HG03108 (cell line): ENCODE results near the gene SEMG2.

Experiments
- ATAC-seq: cut with Tn5 transposase; IDR thresholded peaks from one replicate; pipeline ENCODE4 v1.9.1; 2021; ENCODE audit warnings: moderate library complexity; ENCODE audit not compliant: unreplicated experiment

SEMG2 gene

DNA sequence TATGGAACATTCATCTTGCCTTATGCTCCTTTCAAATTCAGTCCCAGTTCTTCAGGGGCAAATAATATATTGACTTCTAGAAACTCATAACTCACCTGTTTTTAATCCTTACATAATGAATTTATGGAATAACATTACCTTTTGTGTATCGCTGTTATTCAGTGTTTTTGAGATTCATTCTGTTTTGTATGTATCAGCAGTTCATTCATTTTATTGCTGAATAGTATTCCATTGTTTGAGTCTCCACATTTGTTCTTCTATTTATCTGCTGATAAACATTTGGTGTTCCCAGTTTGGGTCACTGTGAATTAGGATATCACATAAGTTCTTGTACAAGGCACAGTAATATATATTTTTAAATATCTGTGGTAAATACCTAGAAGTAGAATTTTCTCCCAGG, 5.1 kb downstream of the SEMG2 start:
- ATAC-seq: no peak

DNA sequence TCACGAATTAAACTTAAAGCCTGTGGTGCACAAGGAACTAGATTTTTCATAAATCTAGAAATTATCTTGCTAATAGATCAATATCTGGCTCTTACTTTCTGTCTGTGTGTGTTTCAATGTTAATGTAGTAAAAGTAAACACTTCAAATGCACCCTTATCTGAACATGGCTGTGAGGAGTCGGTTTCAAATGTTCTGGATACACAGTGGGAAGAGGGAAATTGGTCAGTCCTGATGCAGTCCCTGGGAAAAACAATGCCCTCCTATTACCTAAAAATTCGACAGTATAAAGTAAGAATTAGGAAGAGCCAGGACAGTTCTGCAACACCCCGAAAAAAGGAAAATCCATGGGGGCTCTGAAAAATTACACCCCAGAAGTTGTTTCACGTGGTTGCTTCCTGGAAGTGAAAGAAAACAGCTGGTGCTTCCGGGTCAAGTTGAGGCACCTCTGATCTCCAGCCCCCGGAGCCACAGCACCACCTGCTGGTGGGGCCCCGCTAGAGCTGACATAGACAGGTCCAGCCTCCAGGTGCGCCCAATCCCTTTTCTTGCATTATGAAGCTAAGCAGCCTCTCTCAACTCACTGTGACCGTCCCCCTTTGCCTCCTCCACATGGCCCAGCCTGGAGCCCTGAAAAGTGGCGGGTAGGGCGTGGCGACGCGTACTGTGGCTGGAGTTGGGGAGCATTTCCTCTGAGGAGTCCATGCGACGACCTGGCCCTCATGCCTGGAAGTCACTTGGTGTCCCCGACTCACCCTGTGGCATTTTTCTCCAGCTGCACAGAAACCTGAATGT, 8.3 kb downstream of the SEMG2 start:
- no peak for ATAC-seq

DNA sequence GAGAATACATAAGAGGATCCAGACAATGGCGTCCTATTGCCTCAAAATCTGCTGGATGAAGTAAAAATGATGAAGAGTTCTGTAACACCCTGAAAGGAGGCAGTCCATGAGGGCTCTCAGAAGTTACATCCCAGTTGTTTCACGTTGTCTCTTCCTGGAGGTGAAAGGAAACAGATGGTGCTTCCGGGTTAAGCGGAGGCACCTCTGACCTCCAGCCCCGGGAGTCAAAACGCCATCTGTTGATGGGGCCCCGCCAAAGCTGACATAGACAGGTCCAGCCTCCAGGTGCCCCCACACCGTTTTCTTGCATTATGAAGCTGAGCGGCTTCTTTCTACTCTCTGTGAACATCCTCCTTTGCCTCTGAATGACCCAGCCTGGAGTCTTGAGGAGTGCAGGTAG, 9.5 kb downstream of the SEMG2 start:
- no peak for ATAC-seq

DNA sequence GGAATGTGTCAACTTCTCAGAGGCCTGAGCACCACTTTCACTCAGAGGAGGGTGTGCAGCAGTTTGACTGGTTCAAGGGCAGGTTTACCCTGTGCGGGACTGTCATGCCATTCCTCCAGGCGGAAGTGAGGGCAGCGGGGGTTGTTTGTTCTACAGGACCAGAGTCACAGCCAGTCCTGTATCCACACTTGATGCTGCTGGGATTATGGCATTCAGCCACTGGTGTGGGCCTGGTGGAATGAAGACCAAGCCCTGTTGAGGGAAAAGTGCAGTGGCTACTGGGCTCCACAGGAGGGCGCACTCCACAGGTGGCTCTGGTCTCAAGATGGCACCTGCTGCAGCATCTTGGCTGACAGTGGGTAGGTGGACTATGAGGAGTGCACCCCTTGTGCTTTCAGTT, 14.8 kb downstream of the SEMG2 start:
- no peak for ATAC-seq

DNA sequence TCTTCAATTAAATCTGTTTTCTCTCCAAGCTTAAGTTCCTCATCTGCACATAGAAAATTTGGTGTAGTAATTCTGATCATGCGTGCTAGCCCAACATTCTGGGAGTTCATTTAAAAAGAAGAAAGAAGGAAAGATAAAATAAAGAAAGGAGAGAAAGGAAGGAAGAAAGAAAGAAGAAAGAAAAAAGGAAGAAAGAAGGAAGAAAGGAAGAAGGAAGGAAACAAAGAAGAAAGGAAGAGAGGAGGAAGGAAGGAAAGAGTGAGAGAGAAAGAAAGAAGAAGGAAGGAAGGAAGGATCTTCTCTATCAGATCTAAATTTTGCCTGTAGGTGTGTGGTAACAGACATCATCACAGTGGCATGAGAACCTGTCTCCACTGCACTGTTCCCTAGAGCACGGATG, 17.0 kb downstream of the SEMG2 start:
- ATAC-seq: no peak

DNA sequence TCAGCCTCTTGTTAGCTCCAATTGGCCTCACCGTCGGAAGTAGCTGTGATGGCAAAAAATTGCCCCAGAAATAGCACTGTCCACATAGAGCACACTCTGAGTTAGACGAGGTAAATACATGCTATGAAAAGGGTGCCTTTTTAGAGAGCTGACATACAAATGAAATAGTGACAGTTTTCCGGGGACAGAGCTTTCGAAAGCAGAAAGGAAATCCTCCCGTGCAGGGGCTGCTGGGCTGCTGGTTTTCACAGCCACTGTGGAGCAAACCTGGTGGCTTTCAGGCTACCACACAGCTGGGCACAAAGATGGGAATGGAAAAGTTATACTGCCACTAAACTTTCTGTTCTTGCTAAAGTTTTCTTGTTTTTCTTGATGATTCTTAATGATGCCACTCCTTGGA, 24.9 kb downstream of the SEMG2 start:
- no peak for ATAC-seq

DNA sequence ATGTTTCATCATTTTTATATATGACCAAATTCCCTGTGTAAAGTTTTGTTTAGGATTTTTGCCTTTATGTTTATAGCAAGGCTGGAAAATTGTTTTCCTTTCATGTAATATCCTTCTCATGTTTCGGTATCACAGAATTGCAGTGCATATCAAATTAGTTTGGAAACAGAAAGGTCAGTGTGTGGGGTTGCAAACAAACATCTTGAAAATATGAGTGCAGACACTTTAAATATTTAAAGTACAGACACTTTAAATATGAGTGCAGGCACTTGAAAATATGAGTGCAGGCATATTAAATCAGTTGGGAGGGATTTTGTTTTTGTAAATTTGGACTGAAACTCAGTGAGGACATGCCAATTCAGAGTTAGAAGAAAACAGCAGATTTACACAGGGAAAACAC, 26.7 kb downstream of the SEMG2 start:
- no peak for ATAC-seq

DNA sequence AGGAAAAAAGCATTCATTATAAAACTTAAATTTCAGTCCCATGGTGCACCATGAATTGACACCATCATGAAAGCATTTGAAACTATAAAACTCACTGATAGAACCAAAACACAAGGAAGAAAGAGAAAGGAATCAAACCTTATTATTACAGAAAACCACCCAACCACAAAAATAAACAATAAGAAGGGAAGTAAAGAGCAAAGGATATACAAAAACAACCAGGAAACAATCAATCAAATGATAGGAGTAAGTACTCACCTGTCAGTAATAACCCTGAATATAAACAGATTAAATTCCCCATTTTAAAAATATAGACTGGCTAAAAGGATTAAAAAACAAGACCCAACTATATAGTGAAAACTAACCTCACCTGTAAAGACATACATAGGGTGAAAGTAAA, 27.4 kb downstream of the SEMG2 start:
- no peak for ATAC-seq

DNA sequence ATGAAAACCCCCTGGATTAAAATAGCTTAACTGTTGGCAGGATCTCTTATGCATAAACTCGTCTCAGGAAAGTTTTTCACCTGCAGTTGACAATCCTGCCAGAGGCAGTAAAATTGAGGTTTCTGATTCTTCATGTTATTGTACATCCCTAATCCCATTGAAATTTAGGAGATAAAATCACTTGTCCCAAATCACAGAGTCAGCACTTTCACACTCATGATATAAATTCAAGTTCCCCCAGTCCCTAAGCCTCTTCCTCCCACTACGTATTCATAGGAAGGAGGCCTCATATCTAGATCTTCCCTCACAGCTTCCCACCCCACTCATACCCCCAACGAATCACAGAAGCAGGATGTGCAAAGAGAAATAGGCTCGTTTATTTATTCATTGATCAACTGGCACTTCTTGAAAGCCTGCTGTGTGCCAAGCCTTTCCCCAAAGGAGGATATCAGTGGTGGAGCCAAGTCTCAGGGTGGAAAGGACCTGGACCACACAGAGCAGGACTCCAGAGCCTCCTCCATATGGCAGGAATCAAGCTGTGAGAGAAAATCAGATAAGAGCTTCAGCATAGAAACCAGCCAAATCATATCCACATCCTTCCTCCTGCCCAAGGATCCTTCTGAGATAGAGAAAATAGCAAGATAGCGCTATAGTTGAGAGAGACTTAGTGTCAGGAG, 30.8 kb downstream of the SEMG2 start:
- ATAC-seq: no peak

DNA sequence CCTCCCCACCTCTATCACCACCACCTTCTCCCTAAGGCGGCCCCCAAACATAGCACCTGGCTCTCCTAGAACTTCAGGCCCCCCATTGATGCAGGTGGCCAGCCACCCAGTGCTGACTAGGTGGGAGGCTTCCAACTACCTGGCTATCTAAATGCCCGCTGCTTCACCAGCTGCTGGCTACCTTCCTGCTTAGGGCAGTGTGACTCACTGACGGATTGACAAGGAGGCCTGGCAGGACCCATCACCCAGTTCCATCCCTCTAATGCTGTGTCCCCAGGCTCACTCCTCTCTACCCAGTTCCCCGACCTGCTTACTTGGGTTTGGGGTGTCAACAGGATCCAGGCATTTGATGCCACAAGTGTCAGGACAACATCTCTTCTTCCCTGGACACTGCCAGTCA, 32.1 kb downstream of the SEMG2 start:
- ATAC-seq: no peak

DNA sequence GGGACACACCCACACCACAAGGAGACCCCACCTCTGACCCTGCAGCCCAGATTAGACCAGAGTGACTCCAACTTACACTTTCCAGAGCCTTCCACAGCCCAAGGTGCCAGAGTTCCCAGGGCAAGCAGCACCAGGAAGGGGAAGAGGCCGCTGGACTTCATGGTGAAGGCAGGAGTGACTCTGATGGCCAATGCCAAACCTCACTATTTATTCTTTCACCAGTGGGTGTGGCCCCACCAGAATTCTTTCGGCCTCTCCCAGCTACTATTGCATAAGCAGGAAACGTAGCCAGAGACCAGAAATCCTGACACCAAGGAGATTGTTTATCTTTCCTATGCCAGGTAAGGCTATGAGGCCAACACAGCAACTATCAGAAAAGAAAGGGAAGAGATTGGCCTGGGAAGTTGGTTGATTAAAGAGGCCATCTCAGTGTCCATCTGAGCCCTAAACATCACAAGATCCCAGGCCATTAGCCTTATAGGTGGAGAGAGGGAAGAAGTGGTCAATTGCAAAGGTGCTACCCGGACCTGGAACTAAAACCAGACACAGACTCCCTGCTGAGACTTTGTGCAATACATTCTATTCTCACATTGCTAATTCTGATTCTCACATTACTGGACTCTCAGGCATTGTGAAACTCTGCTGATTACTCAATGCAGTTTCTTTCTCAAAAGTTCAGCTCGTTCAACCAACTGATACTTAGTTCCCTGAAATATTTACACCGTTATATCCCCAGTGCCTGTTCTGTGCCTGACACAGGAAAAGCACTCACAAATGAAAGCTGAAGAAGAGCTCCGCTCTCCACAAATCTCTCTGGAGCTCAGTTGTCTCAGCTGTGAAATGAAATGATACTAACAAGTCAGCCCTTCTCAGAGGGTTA, 33.5 kb downstream of the SEMG2 start, which contains the start of gene SLPI:
Gene SLPI, minus strand, starts transcription at position 182 of the 880 bp plus-strand sequence. Its CDS starts 21 bp downstream, at position 161.
- ATAC-seq: no peak

DNA sequence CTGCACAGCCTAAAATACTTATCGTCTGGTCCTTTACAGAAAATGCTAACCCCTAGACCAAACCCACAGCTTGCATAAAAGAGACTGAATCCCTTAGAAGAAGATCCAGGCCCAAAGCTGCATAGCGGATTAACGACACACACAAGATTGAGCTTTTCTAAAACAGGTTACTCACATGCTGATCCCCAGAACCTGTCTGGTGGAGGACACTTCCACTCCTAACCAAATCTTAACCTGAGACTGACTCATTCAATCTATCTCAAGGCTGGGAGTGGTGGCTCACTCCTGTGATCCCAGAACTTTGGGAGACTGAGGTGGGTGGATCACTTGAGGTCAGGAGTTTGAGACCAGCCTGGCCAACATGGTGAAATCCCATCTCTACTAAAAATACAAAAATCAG, 36.0 kb downstream of the SEMG2 start:
- no peak for ATAC-seq

DNA sequence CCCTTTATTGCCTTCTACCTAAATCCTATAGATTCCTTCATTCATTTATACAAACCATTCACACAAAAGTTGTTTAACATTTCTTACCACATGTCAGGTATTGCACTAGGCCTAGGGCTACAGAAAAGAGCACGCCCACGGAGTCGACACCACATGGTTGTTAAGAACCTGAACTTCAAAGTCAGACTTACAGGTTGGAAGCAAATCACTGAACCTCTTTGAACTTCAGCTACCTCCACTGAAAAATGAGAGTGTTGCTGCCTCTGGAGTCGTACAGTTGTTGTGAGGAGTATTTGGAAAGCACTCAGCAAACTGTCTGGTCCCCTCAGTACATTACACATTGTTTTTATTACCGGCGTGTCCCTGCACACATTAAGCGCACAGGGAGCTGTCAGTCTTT, 36.5 kb downstream of the SEMG2 start:
- ATAC-seq: no peak

DNA sequence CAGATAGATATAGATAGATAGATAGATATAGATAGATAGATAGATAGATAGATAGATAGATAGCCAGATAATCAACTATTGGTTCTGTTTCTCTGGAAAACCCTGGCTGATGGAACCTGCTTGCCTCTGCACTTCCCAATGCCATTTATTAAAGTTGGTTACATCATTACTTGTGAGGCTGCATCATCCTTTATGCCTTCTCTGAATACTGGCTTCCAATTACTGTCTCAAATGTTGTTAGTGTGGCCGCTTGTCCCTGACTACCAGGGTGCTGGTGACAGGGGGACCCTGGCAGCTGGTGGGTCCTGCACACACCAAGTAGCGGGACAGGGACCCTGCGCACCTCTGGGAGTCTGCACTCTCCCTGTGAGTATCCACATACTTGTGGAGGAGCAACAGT, 37.1 kb downstream of the SEMG2 start:
- no peak for ATAC-seq

DNA sequence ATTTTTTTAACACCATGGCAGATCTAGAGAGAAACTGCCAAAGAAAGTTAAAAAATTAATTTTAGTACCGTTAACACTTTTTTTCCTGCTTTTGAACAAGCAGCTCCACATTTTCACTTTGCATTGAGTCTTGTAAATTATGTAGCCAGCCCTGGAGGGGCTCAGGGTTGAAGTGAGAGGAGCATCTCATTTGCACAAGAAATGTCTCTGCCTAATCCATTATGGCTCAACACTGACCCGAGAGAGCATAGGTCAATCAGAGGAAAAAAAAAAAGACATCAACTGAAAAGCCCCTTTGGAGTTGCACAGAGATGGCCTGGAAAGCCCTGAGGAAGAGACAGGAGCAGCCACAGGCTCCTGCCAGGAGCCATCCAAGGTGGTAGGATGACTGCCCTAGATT, 37.5 kb downstream of the SEMG2 start:
- ATAC-seq: no peak

DNA sequence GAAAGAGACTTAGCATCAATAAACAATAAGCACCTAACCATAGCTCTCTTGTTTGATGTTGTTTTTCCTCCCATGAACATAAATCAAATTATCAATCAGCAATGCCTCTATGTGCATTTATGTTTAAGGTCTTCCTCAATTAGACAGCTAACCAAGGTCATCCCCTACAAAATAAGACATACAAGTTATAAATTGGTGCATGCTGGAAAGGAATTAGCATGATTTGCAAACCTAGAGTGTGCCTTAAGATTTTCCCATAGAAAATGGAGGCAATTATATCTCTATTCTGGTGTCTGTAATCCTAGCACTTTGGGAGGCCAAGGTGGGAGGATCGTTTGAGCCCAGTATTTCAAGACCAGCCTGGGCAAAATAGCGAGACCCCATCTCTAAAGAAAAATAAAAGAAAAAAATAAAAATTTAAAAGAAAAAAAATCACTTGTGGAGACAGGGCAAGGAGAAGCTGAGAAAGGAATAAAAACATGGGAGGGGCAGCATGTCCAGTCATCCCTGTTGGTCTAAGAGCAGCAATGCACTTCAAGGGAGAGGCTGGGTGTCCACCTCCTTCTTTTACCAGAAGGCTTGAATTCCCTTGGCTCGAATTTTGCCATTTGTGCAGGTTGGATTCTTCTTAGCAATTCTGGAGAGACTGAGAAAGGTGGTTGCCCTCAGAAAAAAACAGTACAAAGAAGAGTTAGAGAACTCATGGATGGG, 42.5 kb downstream of the SEMG2 start:
- ATAC-seq: no peak

DNA sequence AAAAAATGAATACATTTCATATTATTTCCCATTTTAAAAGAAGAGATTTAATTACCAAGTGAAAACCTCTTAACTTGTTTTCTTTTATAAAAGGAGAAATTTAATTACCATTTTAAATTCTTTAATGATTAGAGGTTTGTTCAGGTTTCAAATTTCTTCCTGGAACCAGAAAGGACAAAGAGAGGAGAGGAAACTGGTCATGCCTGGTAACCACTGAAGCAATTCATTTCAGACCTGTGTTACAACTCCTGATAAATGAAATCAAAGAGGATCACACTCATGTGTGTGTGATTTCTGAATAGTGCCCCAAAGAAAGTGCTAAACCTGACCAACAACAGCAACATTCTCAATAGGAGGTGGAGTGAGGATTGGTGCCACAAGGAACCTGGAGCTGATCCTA, 45.8 kb downstream of the SEMG2 start:
- ATAC-seq: no peak

DNA sequence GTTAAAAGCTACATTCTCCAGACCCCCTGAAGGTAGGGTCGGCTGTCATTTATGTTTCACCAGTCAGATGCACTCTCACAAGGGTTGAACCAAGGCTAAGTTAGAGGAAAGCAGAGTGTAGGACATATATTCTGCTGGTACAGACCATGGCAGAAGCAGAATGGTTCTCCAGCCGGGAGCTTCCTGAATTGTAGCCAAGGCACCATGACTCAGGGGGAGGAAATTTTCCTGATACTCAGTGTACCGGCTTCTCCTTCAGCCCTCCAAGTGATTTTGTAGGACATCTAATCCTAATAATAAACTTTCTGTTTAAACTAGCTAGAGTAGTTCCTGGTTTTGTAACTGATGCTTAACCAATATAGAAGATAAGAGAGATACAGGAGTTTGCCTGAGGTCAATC, 47.4 kb downstream of the SEMG2 start:
- ATAC-seq: no peak

DNA sequence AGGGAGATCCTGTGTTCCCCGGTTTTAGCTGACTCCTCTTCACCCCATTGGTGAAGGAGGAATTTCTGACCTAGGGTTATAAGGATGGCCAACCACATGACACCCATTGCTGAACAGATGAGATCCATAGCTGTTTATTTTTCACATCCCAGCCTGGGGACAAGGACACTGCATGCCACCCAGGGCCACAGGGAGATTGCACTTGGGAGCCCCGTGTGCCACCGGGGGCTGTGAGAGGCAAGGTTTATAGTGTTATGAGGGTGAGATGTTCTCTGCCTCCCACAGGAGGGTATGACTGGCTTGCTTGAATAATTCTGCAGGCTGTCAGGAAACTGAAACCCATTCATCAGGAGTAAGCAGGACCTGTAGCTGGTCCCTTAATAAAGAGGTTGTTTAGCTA, 47.9 kb downstream of the SEMG2 start:
- ATAC-seq: no peak

DNA sequence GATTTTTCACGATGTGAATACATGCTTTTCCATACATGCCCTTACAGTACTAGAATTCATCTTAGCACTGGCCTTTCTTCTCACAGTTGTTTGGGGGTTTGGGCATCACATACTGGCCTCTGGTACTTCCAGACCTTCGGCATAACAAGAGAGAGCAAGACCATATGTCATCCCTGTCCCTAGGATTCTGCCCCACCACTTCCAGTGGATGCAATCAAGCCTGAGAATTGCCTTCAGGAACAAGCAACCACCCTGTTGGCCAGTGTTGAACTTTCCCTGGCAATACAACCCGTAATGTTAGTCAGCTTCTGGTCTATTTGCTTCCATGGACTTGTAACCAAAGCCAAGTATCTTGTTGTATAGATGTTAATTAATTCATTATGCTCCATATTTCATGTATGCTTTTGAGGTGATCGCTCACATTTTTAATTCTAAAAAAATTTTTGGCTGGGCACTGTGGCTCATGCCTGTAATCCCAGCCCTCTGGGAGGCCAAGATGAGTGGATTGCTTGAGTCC, 48.6 kb downstream of the SEMG2 start:
- no peak for ATAC-seq
